ENCODE results near the gene MED13L. TPM values are rescaled to one million over a fixed set of nuclear protein-coding genes. Genes with fewer than 3 reads are reported as not detected.
"Not testable (repeated sequence)": the region's sequence is repeated elsewhere in the genome, so short reads cannot be mapped to it uniquely, and the experiment has no call there.

Gene MED13L
- total RNA-seq, 1 donor from 2014 or later: 97.7 TPM

GRCh38 chr12:116244001-116244400 lies 33.5 kb downstream of the MED13L start:
- Mint-ChIP-seq H3K27ac (peak overlapping the region; percentile 1), H3K9me3 (peaks cover 5% of the 10 kb centered on the region), H3K36me3 (no peaks in the 10 kb centered on the region), H3K27me3 (no peaks in the 10 kb centered on the region), H3K4me1 (ENCODE audit: unreplicated experiment) (peaks cover 46% of the 10 kb centered on the region), H3K4me3 (no peak overlapping the region)
- no peak for TF ChIP-seq CTCF (conservative IDR thresholded peaks at IDR 0.05)
- DNase-seq (ENCODE audit: extremely low spot score, unreplicated experiment): no peak

DNA sequence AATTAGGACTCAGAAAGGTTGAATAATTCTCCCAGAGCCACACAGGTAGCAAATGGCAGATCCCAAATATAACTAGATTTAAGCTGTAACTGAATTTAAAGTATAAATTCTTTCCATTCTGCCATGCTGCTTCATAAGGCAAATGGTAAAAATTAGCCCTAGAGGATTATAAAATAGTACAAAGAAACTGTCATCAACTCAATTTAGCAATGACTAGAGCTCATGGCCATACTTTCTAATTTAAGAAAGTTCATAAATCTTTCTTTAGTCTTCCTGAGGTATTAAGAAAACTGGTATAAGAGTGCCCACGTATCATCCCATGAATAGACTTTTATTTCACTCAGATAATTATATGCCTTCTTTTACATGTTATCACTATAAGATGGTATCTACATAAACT lies 34.8 kb downstream of the MED13L start:
- Mint-ChIP-seq H3K27ac (no peak overlapping the region), H3K4me3 (no peak overlapping the region), H3K9me3 (peaks cover 4% of the 10 kb centered on the region), H3K27me3 (no peaks in the 10 kb centered on the region), H3K36me3 (no peaks in the 10 kb centered on the region), H3K4me1 (ENCODE audit: unreplicated experiment) (peaks cover 42% of the 10 kb centered on the region)
- DNase-seq (ENCODE audit: extremely low spot score, unreplicated experiment): no peak
- no peak for TF ChIP-seq CTCF (conservative IDR thresholded peaks at IDR 0.05)

DNA sequence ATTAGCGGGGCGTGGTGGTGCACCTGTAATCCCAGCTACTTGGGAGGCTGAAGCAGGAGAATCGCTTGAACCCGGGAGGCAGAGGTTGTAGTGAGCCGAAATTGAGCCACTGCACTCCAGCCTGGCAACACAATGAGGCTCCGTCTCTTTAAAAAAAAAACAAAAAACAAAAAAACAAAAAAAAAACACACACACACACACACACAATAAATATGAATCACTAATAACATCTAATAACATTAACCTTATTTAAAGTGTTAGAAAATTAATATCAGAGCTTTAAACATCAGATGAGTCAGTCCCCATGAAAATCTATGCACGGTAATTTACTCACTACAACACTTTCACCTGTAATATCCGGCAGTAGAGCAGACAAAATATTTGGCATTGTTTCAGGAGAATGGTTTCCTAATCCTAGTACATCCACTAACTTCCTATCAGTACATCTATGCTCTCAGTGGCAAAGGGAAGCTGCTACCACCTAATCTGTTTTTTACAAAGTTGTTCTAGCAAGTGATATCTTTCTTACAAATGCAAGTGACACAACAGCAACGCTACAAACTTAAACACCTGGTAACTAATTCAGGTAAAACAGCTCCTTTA lies 36.2 kb downstream of the MED13L start:
- DNase-seq (ENCODE audit: extremely low spot score, unreplicated experiment): no peak
- H3K9me3 Mint-ChIP-seq: no peaks in the 10 kb centered on the region
- no peak overlapping the region for H3K27ac Mint-ChIP-seq
- no peaks in the 10 kb centered on the region for H3K27me3 Mint-ChIP-seq
- no peak overlapping the region for H3K4me3 Mint-ChIP-seq
- H3K36me3 Mint-ChIP-seq: no peaks in the 10 kb centered on the region
- H3K4me1 Mint-ChIP-seq (ENCODE audit: unreplicated experiment): peaks cover 50% of the 10 kb centered on the region
- TF ChIP-seq CTCF (conservative IDR thresholded peaks at IDR 0.05): no peak

DNA sequence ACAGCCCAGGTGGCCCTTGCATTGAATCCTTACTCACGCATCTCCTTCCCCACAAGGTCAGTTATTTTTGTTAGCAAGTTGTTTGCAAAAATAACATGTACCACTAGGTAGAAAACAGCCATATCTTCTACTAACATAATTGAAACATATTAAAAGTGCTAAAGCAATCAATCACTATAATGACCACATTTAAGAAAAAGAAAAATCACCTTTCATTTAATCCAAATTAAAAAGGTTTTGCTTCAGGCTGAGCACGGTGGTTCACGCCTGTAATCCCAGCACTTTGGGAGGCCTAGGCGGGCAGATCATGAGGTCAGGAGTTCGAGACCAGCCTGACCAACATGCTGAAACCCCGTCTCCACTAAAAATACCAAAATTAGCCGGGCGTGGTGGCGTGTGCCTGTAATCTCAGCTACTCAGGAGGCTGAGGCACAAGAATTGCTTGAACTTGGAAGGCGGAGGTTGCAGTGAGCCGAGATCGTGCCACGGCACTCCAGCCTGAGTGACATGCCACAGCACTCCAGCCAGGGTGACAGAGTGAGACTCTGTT lies 38.8 kb downstream of the MED13L start:
- not testable (repeated sequence) for H3K27ac Mint-ChIP-seq; H3K9me3 Mint-ChIP-seq; H3K4me3 Mint-ChIP-seq; H3K27me3 Mint-ChIP-seq; DNase-seq (ENCODE audit: extremely low spot score, unreplicated experiment); H3K36me3 Mint-ChIP-seq
- peaks cover 33% of the 10 kb centered on the region for H3K4me1 Mint-ChIP-seq (ENCODE audit: unreplicated experiment)

- TF ChIP-seq CTCF (conservative IDR thresholded peaks at IDR 0.05): no peak
These were observed 39.3 kb downstream of the MED13L start for GRCh38 chr12:116238149-116238548.

GRCh38 chr12:116236976-116237375 lies 40.5 kb downstream of the MED13L start:
- Mint-ChIP-seq H3K27me3 (no peaks in the 10 kb centered on the region), H3K9me3 (no peaks in the 10 kb centered on the region), H3K4me1 (ENCODE audit: unreplicated experiment) (peaks cover 29% of the 10 kb centered on the region), H3K4me3 (no peak overlapping the region), H3K27ac (peak overlapping the region; percentile 2), H3K36me3 (no peaks in the 10 kb centered on the region)
- DNase-seq (ENCODE audit: extremely low spot score, unreplicated experiment): no peak
- TF ChIP-seq CTCF (conservative IDR thresholded peaks at IDR 0.05): no peak

More at GRCh38 chr12:116238149-116238548, 39.3 kb downstream of the MED13L start:
- H3K36me3 Mint-ChIP-seq: no peaks in the 10 kb centered on the region
- H3K9me3 Mint-ChIP-seq: no peaks in the 10 kb centered on the region
- no peak for DNase-seq (ENCODE audit: extremely low spot score, unreplicated experiment)
- no peaks in the 10 kb centered on the region for H3K27me3 Mint-ChIP-seq
- H3K27ac Mint-ChIP-seq: no peak overlapping the region
- no peak overlapping the region for H3K4me3 Mint-ChIP-seq
- H3K4me1 Mint-ChIP-seq (ENCODE audit: unreplicated experiment): peaks cover 33% of the 10 kb centered on the region

Measured in type B pancreatic cell (in vitro differentiated cells).